MCF 10A (cell line): ENCODE measurements around the gene CCDC78. TPM values are rescaled to one million over a fixed set of nuclear protein-coding genes. Genes with fewer than 3 reads are reported as not detected.

Experiments
- BruUV-seq: library from RNA; stranded (reverse); fragments of 400-500 nt; replicated peaks from 2 replicates; lab custom pipeline; 2021; lab: Mats Ljungman, UMichigan
- CTCF ChIA-PET: fragments of 300-600 bp; sonication (Branson Sonifier 250); formaldehyde crosslinking; extraction: SDS; loops from one replicate; lab custom pipeline; 2021; ENCODE audit warnings: antibody characterized with exemption, inconsistent platforms; lab: Yijun Ruan, JAX
- POLR2A ChIA-PET: fragments of 300-600, 350-650 bp; sonication (Branson Sonifier 250); formaldehyde crosslinking; extraction: SDS; loops from one replicate; lab custom pipeline; 2020; ENCODE audit warnings: antibody characterized with exemption, inconsistent platforms; lab: Yijun Ruan, JAX
- DNase-seq: peaks from one replicate; pipeline ENCODE4 v3.0.0-alpha.2; 2018; ENCODE audit not compliant: unreplicated experiment
- H3K27ac Mint-ChIP-seq: one replicate; pipeline ENCODE4 v1.8.0; 2022; ENCODE audit warnings: mild to moderate bottlenecking, low read depth, mixed read lengths; ENCODE audit not compliant: unreplicated experiment
- H3K27me3 Mint-ChIP-seq: one replicate; pipeline ENCODE4 v1.8.0; 2022; ENCODE audit warnings: mixed read lengths; ENCODE audit not compliant: insufficient read depth, unreplicated experiment
- H3K36me3 Mint-ChIP-seq: one replicate; pipeline ENCODE4 v1.8.0; 2022; ENCODE audit warnings: mild to moderate bottlenecking, moderate library complexity, mixed read lengths; ENCODE audit not compliant: insufficient read depth, unreplicated experiment
- H3K4me1 Mint-ChIP-seq: one replicate; pipeline ENCODE4 v1.8.0; 2022; ENCODE audit warnings: mixed read lengths; ENCODE audit not compliant: insufficient read depth, unreplicated experiment
- H3K4me3 Mint-ChIP-seq: one replicate; pipeline ENCODE4 v1.8.0; 2022; ENCODE audit warnings: mild to moderate bottlenecking, moderate library complexity, mixed read lengths; ENCODE audit not compliant: unreplicated experiment
- H3K9me3 Mint-ChIP-seq: one replicate; pipeline ENCODE4 v1.8.0; 2022; ENCODE audit warnings: mixed read lengths; ENCODE audit not compliant: unreplicated experiment
- CTCF ChIP-seq: fragments of 200-600 bp; IDR thresholded peaks from one replicate; pipeline ENCODE4 v1.8.0; 2022; ENCODE audit warnings: antibody characterized with exemption, mild to moderate bottlenecking; ENCODE audit not compliant: unreplicated experiment
- intact Hi-C: fragments of 100-400 bp; cut with micrococcal nuclease; formaldehyde crosslinking; loops from 2 replicates; pipeline ENCODE4 v1.14.1; 2022
- total RNA-seq: library from RNA; stranded (reverse); gene quantifications from 2 replicates; pipeline ENCODE4 v1.2.3, GENCODE V29; 2022

The CCDC78 gene
- total RNA-seq, 1 experiment from 2014 or later = 6.0 TPM

- no peak for DNase-seq
- H3K4me3 Mint-ChIP-seq = no peak overlapping the region
- H3K27me3 Mint-ChIP-seq = no peaks in the 10 kb centered on the region
- CTCF ChIA-PET = interaction anchor here (0.5 to 1.4 kb wide), 7 partner anchors 10 to 306 kb away, joined by 3 to 6 read pairs (median 4); no protein-coding TSS in a partner anchor
- no peak for TF ChIP-seq CTCF
- H3K36me3 Mint-ChIP-seq = peaks cover 41% of the 10 kb centered on the region
- H3K4me1 Mint-ChIP-seq = no peaks in the 10 kb centered on the region
- intact Hi-C loops = loop anchor here (5.0 kb wide), 1 partner anchor 57 kb away; the partner anchor contains the start of genes CHTF18 and RPUSD1
- TSS peak; percentile 15 for BruUV-seq
- no peaks in the 10 kb centered on the region for H3K9me3 Mint-ChIP-seq
- no peak overlapping the region for H3K27ac Mint-ChIP-seq
- POLR2A ChIA-PET = interaction anchor here (1.1 to 3.5 kb wide), 5 partner anchors 9 to 46 kb away, joined by 3 to 23 read pairs (median 4); partner anchors contain the start of genes ANTKMT, CIAO3, JMJD8 and METRN
Observed at GRCh38 chr16:729768-730665, 3.8 kb upstream of the CCDC78 start.

- TF ChIP-seq CTCF = no peak
- peak overlapping the region; percentile 65 for H3K4me3 Mint-ChIP-seq
- H3K27me3 Mint-ChIP-seq = no peaks in the 10 kb centered on the region
- intact Hi-C loops = loop anchor here (5.0 kb wide), 1 partner anchor 58 kb away; the partner anchor contains the start of genes CHTF18 and RPUSD1
- H3K27ac Mint-ChIP-seq = no peak overlapping the region
- H3K4me1 Mint-ChIP-seq = no peaks in the 10 kb centered on the region
- ChIA-PET CTCF (interaction anchor here (0.6 to 1.1 kb wide), 4 partner anchors 9 to 195 kb away, joined by 3 to 4 read pairs (median 4); no protein-coding TSS in a partner anchor), POLR2A (interaction anchor here (1.0 to 9.6 kb wide), 10 partner anchors 8 to 58 kb away, joined by 3 to 124 read pairs (median 8); partner anchors contain the start of genes ANTKMT, CIAO3, METRN and MSLN)
- no peak for DNase-seq
- H3K9me3 Mint-ChIP-seq = no peaks in the 10 kb centered on the region
- H3K36me3 Mint-ChIP-seq = peaks cover 34% of the 10 kb centered on the region
- BruUV-seq = TSS peak; percentile 26
Observed at GRCh38 chr16:728890-729744, 2.9 kb upstream of the CCDC78 start.

GRCh38 chr16:728131-728889, 2.1 kb upstream of the CCDC78 start:
- Mint-ChIP-seq H3K9me3 (no peaks in the 10 kb centered on the region), H3K27ac (no peak overlapping the region), H3K27me3 (no peaks in the 10 kb centered on the region), H3K4me1 (no peaks in the 10 kb centered on the region), H3K36me3 (peaks cover 37% of the 10 kb centered on the region), H3K4me3 (peak overlapping the region; percentile 65)
- intact Hi-C loops = loop anchor here (5.0 kb wide), 1 partner anchor 59 kb away; the partner anchor contains the start of genes CHTF18 and RPUSD1
- no peak for TF ChIP-seq CTCF
- CTCF ChIA-PET = interaction anchor here (0.9 kb wide), 1 partner anchor 56 kb away, joined by 5 read pairs; no protein-coding TSS in a partner anchor
- no TSS peak for BruUV-seq
- POLR2A ChIA-PET = interaction anchor here (0.6 to 9.6 kb wide), 15 partner anchors 9 to 59 kb away, joined by 3 to 124 read pairs (median 6); partner anchors contain the start of genes CIAO3, METRN, MSLN and RPUSD1
- DNase-seq = peak; percentile 82
